IPS-NIHi7 (cell line): ENCODE results near the gene ATP4B.

ENCODE experiments used
- DNase-seq: peaks from one replicate; pipeline ENCODE4 v3.0.0; 2012; ENCODE audit warnings: mixed read lengths; ENCODE audit errors: extremely low spot score

The ATP4B gene

GRCh38 chr13:113607889-113608635, 49.9 kb downstream of the ATP4B start:
- no peak for DNase-seq

GRCh38 chr13:113607056-113607888, 50.7 kb downstream of the ATP4B start:
- DNase-seq: no peak

- no peak for DNase-seq
Measured at GRCh38 chr13:113605866-113606438, 52.0 kb downstream of the ATP4B start.

- no peak for DNase-seq
Measured at GRCh38 chr13:113605461-113605860, 52.5 kb downstream of the ATP4B start.

- DNase-seq: no peak
Measured at GRCh38 chr13:113604186-113604585, 53.8 kb downstream of the ATP4B start.

- DNase-seq: no peak
Measured at GRCh38 chr13:113603116-113603710, 54.8 kb downstream of the ATP4B start.

GRCh38 chr13:113602291-113602988, 55.6 kb downstream of the ATP4B start:
- DNase-seq: no peak

GRCh38 chr13:113601166-113602070, 56.6 kb downstream of the ATP4B start:
- no peak for DNase-seq

GRCh38 chr13:113599391-113599790, 58.6 kb downstream of the ATP4B start:
- DNase-seq: no peak
